Loucy (cell line): ENCODE measurements around the gene IBA57.

Source experiments
- H2AFZ ChIP-seq: fragments of 200-600 bp; sonication (generic); 2 replicates; pipeline ENCODE4 v1.6.0; 2016; ENCODE audit warnings: antibody characterized with exemption, mild to moderate bottlenecking, low read length, moderate library complexity
- H3F3A ChIP-seq: fragments of 200-600 bp; 2 replicates; pipeline ENCODE4 v1.6.0; 2016; ENCODE audit warnings: antibody characterized with exemption, low read depth, mild to moderate bottlenecking
- H3K27me3 ChIP-seq: fragments of 200-600 bp; sonication (generic); 2 replicates; pipeline ENCODE4 v1.6.1; 2014; ENCODE audit warnings: low read length, mild to moderate bottlenecking; ENCODE audit not compliant: insufficient read depth, poor library complexity, severe bottlenecking
- H3K36me3 ChIP-seq: fragments of 200-600 bp; sonication (generic); 2 replicates; pipeline ENCODE4 v1.6.1; 2016; ENCODE audit warnings: low read length; ENCODE audit not compliant: insufficient read depth
- H3K4me1 ChIP-seq: fragments of 200-600 bp; sonication (generic); 2 replicates; pipeline ENCODE4 v1.5.1; 2014; ENCODE audit warnings: low read length, mild to moderate bottlenecking; ENCODE audit not compliant: insufficient read depth, poor library complexity, severe bottlenecking
- H3K4me2 ChIP-seq: fragments of 200-600 bp; sonication (generic); 2 replicates; pipeline ENCODE4 v1.6.0; 2014; ENCODE audit warnings: antibody characterized with exemption, low read length, low read depth, mild to moderate bottlenecking; ENCODE audit not compliant: poor library complexity, severe bottlenecking
- H3K4me3 ChIP-seq: fragments of 200-600 bp; sonication (generic); 2 replicates; pipeline ENCODE4 v1.5.1; 2014; ENCODE audit warnings: low read length, mild to moderate bottlenecking, mixed read lengths; ENCODE audit not compliant: poor library complexity, severe bottlenecking
- H3K79me2 ChIP-seq: fragments of 200-600 bp; sonication (generic); 2 replicates; pipeline ENCODE4 v1.6.1; 2014; ENCODE audit warnings: low read length; ENCODE audit not compliant: insufficient read depth
- H3K9ac ChIP-seq: fragments of 200-600 bp; sonication (generic); 2 replicates; pipeline ENCODE4 v1.6.0; 2014; ENCODE audit warnings: mild to moderate bottlenecking, low read depth, low read length, moderate library complexity; ENCODE audit not compliant: poor library complexity, severe bottlenecking
- H3K9me2 ChIP-seq: fragments of 200-600 bp; sonication (generic); replicated peaks from 2 replicates; pipeline ENCODE4 v1.6.1; 2016; ENCODE audit warnings: low read depth, low read length, mixed read lengths
- H3K9me3 ChIP-seq: fragments of 200-600 bp; sonication (generic); 2 replicates; pipeline ENCODE4 v1.6.1; 2014; ENCODE audit warnings: mild to moderate bottlenecking, antibody characterized with exemption, low read length, low read depth; ENCODE audit not compliant: insufficient read depth
- H4K20me1 ChIP-seq: fragments of 200-600 bp; sonication (generic); 2 replicates; pipeline ENCODE4 v1.6.0; 2014; ENCODE audit warnings: antibody characterized with exemption, low read length, mild to moderate bottlenecking; ENCODE audit not compliant: insufficient read depth, poor library complexity, severe bottlenecking
- EZH2phosphoT487 ChIP-seq: fragments of 200-600 bp; IDR thresholded peaks from 2 replicates; pipeline ENCODE4 v1.6.1; 2018; ENCODE audit warnings: antibody characterized with exemption, mild to moderate bottlenecking, moderate library complexity, borderline replicate concordance
- TF ChIP-seq, protein P1 (sequence below): fragments of 200-600 bp; sonication (generic); conservative IDR thresholded peaks from 2 replicates; pipeline ENCODE4 v1.5.1; 2014; ENCODE audit warnings: mild to moderate bottlenecking, antibody characterized with exemption, low read length

The IBA57 gene

GRCh38 chr1:228156941-228157728, 8.5 kb upstream of the IBA57 start:
- no peak overlapping the region for H2AFZ ChIP-seq
- H3K4me3 ChIP-seq = no peak overlapping the region
- H3F3A ChIP-seq = no peaks in the 10 kb centered on the region
- H4K20me1 ChIP-seq = no peaks in the 10 kb centered on the region
- H3K9me2 ChIP-seq = no peaks in the 10 kb centered on the region
- no peak overlapping the region for H3K9ac ChIP-seq
- TF ChIP-seq, protein P1, sequence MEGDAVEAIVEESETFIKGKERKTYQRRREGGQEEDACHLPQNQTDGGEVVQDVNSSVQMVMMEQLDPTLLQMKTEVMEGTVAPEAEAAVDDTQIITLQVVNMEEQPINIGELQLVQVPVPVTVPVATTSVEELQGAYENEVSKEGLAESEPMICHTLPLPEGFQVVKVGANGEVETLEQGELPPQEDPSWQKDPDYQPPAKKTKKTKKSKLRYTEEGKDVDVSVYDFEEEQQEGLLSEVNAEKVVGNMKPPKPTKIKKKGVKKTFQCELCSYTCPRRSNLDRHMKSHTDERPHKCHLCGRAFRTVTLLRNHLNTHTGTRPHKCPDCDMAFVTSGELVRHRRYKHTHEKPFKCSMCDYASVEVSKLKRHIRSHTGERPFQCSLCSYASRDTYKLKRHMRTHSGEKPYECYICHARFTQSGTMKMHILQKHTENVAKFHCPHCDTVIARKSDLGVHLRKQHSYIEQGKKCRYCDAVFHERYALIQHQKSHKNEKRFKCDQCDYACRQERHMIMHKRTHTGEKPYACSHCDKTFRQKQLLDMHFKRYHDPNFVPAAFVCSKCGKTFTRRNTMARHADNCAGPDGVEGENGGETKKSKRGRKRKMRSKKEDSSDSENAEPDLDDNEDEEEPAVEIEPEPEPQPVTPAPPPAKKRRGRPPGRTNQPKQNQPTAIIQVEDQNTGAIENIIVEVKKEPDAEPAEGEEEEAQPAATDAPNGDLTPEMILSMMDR = no peak
- TF ChIP-seq EZH2phosphoT487 = no peak
- H3K36me3 ChIP-seq = no peaks in the 10 kb centered on the region
- no peaks in the 10 kb centered on the region for H3K79me2 ChIP-seq
- H3K27me3 ChIP-seq = no peaks in the 10 kb centered on the region
- no peaks in the 10 kb centered on the region for H3K4me1 ChIP-seq
- H3K4me2 ChIP-seq = no peak overlapping the region
- H3K9me3 ChIP-seq = no peaks in the 10 kb centered on the region

DNA sequence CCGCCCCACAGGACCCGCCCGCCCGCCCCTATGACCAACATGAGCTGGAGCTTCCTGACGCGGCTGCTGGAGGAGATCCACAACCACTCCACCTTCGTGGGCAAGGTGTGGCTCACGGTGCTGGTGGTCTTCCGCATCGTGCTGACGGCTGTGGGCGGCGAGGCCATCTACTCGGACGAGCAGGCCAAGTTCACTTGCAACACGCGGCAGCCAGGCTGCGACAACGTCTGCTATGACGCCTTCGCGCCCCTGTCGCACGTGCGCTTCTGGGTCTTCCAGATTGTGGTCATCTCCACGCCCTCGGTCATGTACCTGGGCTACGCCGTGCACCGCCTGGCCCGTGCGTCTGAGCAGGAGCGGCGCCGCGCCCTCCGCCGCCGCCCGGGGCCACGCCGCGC, 7.9 kb upstream of the IBA57 start:
- no peaks in the 10 kb centered on the region for H3K9me3 ChIP-seq
- no peaks in the 10 kb centered on the region for H3K36me3 ChIP-seq
- no peaks in the 10 kb centered on the region for H3K79me2 ChIP-seq
- no peak overlapping the region for H3K4me2 ChIP-seq
- no peaks in the 10 kb centered on the region for H3K9me2 ChIP-seq
- TF ChIP-seq EZH2phosphoT487 = no peak
- TF ChIP-seq, protein P1 = no peak
- H3K4me1 ChIP-seq = peaks cover 4% of the 10 kb centered on the region
- no peak overlapping the region for H3K4me3 ChIP-seq
- H2AFZ ChIP-seq = no peak overlapping the region
- no peaks in the 10 kb centered on the region for H4K20me1 ChIP-seq
- no peaks in the 10 kb centered on the region for H3K27me3 ChIP-seq
- no peaks in the 10 kb centered on the region for H3F3A ChIP-seq
- no peak overlapping the region for H3K9ac ChIP-seq

- H3K4me2 ChIP-seq = no peak overlapping the region
- H3K9me2 ChIP-seq = no peaks in the 10 kb centered on the region
- no peaks in the 10 kb centered on the region for H3K79me2 ChIP-seq
- TF ChIP-seq, protein P1 = no peak
- no peak for TF ChIP-seq EZH2phosphoT487
- H3K4me1 ChIP-seq = peaks cover 5% of the 10 kb centered on the region
- no peaks in the 10 kb centered on the region for H4K20me1 ChIP-seq
- H3K27me3 ChIP-seq = no peaks in the 10 kb centered on the region
- H3F3A ChIP-seq = no peaks in the 10 kb centered on the region
- H3K4me3 ChIP-seq = no peak overlapping the region
- no peaks in the 10 kb centered on the region for H3K9me3 ChIP-seq
- H3K36me3 ChIP-seq = no peaks in the 10 kb centered on the region
- no peak overlapping the region for H2AFZ ChIP-seq
- no peak overlapping the region for H3K9ac ChIP-seq
These were observed 7.2 kb upstream of the IBA57 start for GRCh38 chr1:228158151-228159007.
